Fibroblast of mammary gland (primary cell): Measurements from ENCODE around the gene C1orf159.

Experiments
- DNase-seq: peaks from one replicate; pipeline ENCODE4 v3.0.0-alpha.2; 2010; ENCODE audit warnings: low read depth
- H3K4me3 ChIP-seq: 2 replicates; pipeline ENCODE4 v1.5.1; 2011; ENCODE audit warnings: low read depth, mild to moderate bottlenecking, low read length, moderate library complexity; ENCODE audit not compliant: control insufficient read depth
- CTCF ChIP-seq: conservative IDR thresholded peaks from 2 replicates; pipeline ENCODE4 v1.5.1; 2011; ENCODE audit warnings: low read depth, low read length, inconsistent platforms; ENCODE audit not compliant: control insufficient read depth, insufficient read depth

Gene C1orf159

DNA sequence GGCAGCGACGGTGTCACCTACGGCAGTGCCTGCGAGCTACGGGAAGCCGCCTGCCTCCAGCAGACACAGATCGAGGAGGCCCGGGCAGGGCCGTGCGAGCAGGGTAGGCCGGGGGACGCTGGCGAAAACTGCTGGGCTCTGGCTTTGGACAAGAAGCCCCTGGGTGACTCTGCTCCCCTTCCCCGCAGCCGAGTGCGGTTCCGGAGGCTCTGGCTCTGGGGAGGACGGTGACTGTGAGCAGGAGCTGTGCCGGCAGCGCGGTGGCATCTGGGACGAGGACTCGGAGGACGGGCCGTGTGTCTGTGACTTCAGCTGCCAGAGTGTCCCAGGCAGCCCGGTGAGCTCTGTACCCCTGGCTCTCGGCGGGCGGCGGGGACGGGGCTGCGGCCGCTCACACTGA, 72.0 kb downstream of the C1orf159 start:
- H3K4me3 ChIP-seq, result no peak overlapping the region
- no peak for TF ChIP-seq CTCF
- DNase-seq, result no peak

DNA sequence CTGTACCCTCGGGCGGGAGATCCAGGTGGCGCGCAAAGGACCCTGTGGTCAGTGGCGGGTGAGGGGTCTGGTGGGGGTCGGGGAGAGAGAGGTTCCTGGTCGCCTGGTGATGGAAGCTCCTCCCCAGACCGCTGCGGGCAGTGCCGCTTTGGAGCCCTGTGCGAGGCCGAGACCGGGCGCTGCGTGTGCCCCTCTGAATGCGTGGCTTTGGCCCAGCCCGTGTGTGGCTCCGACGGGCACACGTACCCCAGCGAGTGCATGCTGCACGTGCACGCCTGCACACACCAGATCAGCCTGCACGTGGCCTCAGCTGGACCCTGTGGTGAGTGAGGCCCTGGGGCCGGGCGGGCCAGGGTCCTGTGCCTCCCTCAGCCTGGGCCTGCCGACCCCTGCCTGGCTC, 72.5 kb downstream of the C1orf159 start:
- DNase-seq, result no peak
- no peak for TF ChIP-seq CTCF
- H3K4me3 ChIP-seq, result no peak overlapping the region

- TF ChIP-seq CTCF, result no peak
- H3K4me3 ChIP-seq, result no peak overlapping the region
- no peak for DNase-seq
These were observed 73.1 kb downstream of the C1orf159 start for GRCh38 chr1:1042835-1043234.

DNA sequence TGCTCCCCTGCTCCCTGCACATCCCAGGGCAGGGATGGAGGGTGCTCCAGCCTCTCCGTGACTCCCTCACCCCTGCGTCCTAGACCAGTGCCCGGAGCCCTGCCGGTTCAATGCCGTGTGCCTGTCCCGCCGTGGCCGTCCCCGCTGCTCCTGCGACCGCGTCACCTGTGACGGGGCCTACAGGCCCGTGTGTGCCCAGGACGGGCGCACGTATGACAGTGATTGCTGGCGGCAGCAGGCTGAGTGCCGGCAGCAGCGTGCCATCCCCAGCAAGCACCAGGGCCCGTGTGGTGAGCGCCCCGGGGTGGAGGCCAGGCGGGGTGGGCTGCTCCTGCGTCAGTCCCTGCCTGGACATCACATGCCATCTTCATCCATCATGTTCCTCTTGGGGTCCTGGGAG, 74.0 kb downstream of the C1orf159 start:
- no peak for TF ChIP-seq CTCF
- DNase-seq, result no peak
- no peak overlapping the region for H3K4me3 ChIP-seq

GRCh38 chr1:1041092-1041523, 74.8 kb downstream of the C1orf159 start:
- H3K4me3 ChIP-seq, result no peak overlapping the region
- no peak for DNase-seq
- no peak for TF ChIP-seq CTCF

DNA sequence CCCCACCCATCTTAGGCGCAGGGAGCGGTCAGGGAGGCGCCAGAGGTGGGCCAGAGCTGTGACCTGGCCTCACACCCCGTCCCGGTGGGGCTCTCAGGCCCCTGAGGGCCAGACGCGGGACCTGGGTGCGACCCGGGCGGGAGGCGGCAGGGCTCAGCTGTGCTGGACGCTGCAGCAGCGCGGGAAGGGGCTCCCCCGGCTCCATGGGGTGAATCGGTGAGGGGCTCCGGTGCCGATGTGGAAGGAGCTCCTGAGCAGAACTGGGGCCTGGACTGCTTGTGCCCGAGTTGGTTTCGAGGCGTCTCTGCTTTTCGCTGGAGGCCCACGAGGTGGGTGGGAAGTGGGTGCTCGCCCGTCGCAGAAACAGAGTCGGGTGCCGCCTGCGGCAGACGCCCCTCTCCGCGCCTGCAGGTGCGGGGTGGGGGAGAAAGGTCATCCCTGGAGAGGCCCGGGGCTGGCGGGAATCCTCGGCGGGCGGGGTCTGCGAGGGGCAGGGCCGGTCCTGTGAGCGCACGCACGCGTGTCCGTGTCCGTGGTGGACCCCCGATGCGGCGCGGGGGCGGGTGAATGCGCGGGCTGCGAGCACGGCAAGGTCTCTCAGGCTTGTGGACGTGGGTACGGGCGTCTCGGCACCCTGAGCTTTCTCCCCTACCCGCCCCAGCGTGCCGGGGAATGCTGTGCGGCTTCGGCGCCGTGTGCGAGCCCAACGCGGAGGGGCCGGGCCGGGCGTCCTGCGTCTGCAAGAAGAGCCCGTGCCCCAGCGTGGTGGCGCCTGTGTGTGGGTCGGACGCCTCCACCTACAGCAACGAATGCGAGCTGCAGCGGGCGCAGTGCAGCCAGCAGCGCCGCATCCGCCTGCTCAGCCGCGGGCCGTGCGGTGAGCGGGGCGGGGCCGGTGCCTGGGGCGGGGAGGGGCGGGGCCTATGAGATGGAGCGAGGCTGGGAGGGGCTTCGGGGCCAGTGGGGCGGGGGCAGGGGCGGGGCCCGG, 75.6 kb downstream of the C1orf159 start:
- DNase-seq, result peak; percentile 59
- H3K4me3 ChIP-seq, result peak overlapping the region; percentile 15
- TF ChIP-seq CTCF, result no peak
